Measurements from ENCODE around the gene C11orf97. TPM values are rescaled to one million over a fixed set of nuclear protein-coding genes. Genes with fewer than 3 reads are reported as not detected.

C11orf97 gene
- total RNA-seq, 1 experiment from 2014 or later, result not detected

- Mint-ChIP-seq H3K36me3 (ENCODE audit: insufficient read depth, unreplicated experiment) (peaks cover 36% of the 10 kb centered on the region), H3K27ac (ENCODE audit: low read depth, unreplicated experiment) (no peak overlapping the region), H3K4me1 (ENCODE audit: insufficient read depth, unreplicated experiment) (no peaks in the 10 kb centered on the region), H3K27me3 (ENCODE audit: insufficient read depth, unreplicated experiment) (no peaks in the 10 kb centered on the region), H3K9me3 (ENCODE audit: unreplicated experiment) (no peaks in the 10 kb centered on the region), H3K4me3 (ENCODE audit: unreplicated experiment) (no peak overlapping the region)
- POLR2A ChIA-PET, result no interaction called here
- intact Hi-C loops (cut with micrococcal nuclease), result no loop called here
- BruUV-seq (replicated peaks), result no TSS peak
- CTCF ChIA-PET, result interaction anchor here (0.6 to 1.2 kb wide), 2 partner anchors 294 to 306 kb away, joined by 3 to 5 read pairs; no protein-coding TSS in a partner anchor
- no peak for TF ChIP-seq CTCF (IDR thresholded peaks at IDR 0.05; ENCODE audit: unreplicated experiment)
- DNase-seq (ENCODE audit: unreplicated experiment), result no peak
These were observed 34.6 kb upstream of the C11orf97 start for GRCh38 chr11:94477624-94478023.

- BruUV-seq (replicated peaks), result no TSS peak
- no peak for TF ChIP-seq CTCF (IDR thresholded peaks at IDR 0.05; ENCODE audit: unreplicated experiment)
- Mint-ChIP-seq H3K9me3 (ENCODE audit: unreplicated experiment) (no peaks in the 10 kb centered on the region), H3K4me3 (ENCODE audit: unreplicated experiment) (no peak overlapping the region), H3K27me3 (ENCODE audit: insufficient read depth, unreplicated experiment) (no peaks in the 10 kb centered on the region), H3K36me3 (ENCODE audit: insufficient read depth, unreplicated experiment) (peaks cover 34% of the 10 kb centered on the region), H3K4me1 (ENCODE audit: insufficient read depth, unreplicated experiment) (no peaks in the 10 kb centered on the region), H3K27ac (ENCODE audit: low read depth, unreplicated experiment) (no peak overlapping the region)
- DNase-seq (ENCODE audit: unreplicated experiment), result no peak
- intact Hi-C loops (cut with micrococcal nuclease), result no loop called here
- CTCF ChIA-PET, result no interaction called here
- POLR2A ChIA-PET, result no interaction called here
These were observed 30.9 kb upstream of the C11orf97 start for GRCh38 chr11:94481342-94481741.

GRCh38 chr11:94486068-94486467 is 26.2 kb upstream of the C11orf97 start:
- DNase-seq (ENCODE audit: unreplicated experiment), result no peak
- H3K4me3 Mint-ChIP-seq (ENCODE audit: unreplicated experiment), result no peak overlapping the region
- H3K27ac Mint-ChIP-seq (ENCODE audit: low read depth, unreplicated experiment), result no peak overlapping the region
- ChIA-PET CTCF (interaction anchor here (0.7 to 0.8 kb wide), 2 partner anchors 29 to 1954 kb away, joined by 3 to 4 read pairs; no protein-coding TSS in a partner anchor), POLR2A (interaction anchor here (0.7 kb wide), 1 partner anchor 543 kb away, joined by 4 read pairs; no protein-coding TSS in a partner anchor)
- TF ChIP-seq CTCF (IDR thresholded peaks at IDR 0.05; ENCODE audit: unreplicated experiment), result no peak
- H3K9me3 Mint-ChIP-seq (ENCODE audit: unreplicated experiment), result no peaks in the 10 kb centered on the region
- H3K27me3 Mint-ChIP-seq (ENCODE audit: insufficient read depth, unreplicated experiment), result no peaks in the 10 kb centered on the region
- intact Hi-C loops (cut with micrococcal nuclease), result no loop called here
- BruUV-seq (replicated peaks), result no TSS peak
- peaks cover 5% of the 10 kb centered on the region for H3K4me1 Mint-ChIP-seq (ENCODE audit: insufficient read depth, unreplicated experiment)
- H3K36me3 Mint-ChIP-seq (ENCODE audit: insufficient read depth, unreplicated experiment), result peaks cover 63% of the 10 kb centered on the region

- intact Hi-C loops (cut with micrococcal nuclease), result no loop called here
- Mint-ChIP-seq H3K4me1 (ENCODE audit: insufficient read depth, unreplicated experiment) (no peaks in the 10 kb centered on the region), H3K27me3 (ENCODE audit: insufficient read depth, unreplicated experiment) (no peaks in the 10 kb centered on the region), H3K36me3 (ENCODE audit: insufficient read depth, unreplicated experiment) (peaks cover 30% of the 10 kb centered on the region), H3K4me3 (ENCODE audit: unreplicated experiment) (peak within 1 kb of the TSS; percentile 94), H3K27ac (ENCODE audit: low read depth, unreplicated experiment) (peak within 1 kb of the TSS; percentile 96), H3K9me3 (ENCODE audit: unreplicated experiment) (no peaks in the 10 kb centered on the region)
- TSS peak; percentile 60 for BruUV-seq (replicated peaks)
- DNase-seq (ENCODE audit: unreplicated experiment), result peak; percentile 98
- ChIA-PET CTCF (interaction anchor here (0.8 to 1.6 kb wide), 2 partner anchors 588 to 598 kb away, joined by 3 to 5 read pairs; no protein-coding TSS in a partner anchor), POLR2A (interaction anchor here (0.6 to 2.2 kb wide), 17 partner anchors 9 to 755 kb away, joined by 3 to 8 read pairs (median 3); partner anchors contain the start of genes C11orf54 and TAF1D)
- TF ChIP-seq CTCF (IDR thresholded peaks at IDR 0.05; ENCODE audit: unreplicated experiment), result no peak
These were observed 18.8 kb upstream of the C11orf97 start, which contains the start of the genes ANKRD49 and MRE11 for GRCh38 chr11:94493281-94494125. Gene ANKRD49, plus strand, starts transcription at chr11:94493984. Its CDS starts 2,710 bp downstream, at chr11:94496694. Gene MRE11, minus strand, starts transcription at chr11:94493844. Its CDS starts 1,043 bp downstream, at chr11:94492801.
